Urinary bladder (tissue), 4 donors: Measurements from ENCODE around the gene MS4A6E. TPM values are rescaled to one million over a fixed set of nuclear protein-coding genes. Genes with fewer than 3 reads are reported as not detected.
"Not testable (repeated sequence)": the region's sequence is repeated elsewhere in the genome, so short reads cannot be mapped to it uniquely, and the experiment has no call there.

Experiments used
- DNase-seq: peaks from one replicate; pipeline ENCODE4 v3.0.0-alpha.2; 2015; ENCODE audit errors: extremely low spot score
- H3K27ac ChIP-seq: one replicate; pipeline ENCODE4 v1.5.1; 2013; ENCODE audit warnings: low read depth, mild to moderate bottlenecking, moderate library complexity
- H3K36me3 ChIP-seq: one replicate; pipeline ENCODE4 v1.6.1; 2013; ENCODE audit warnings: mild to moderate bottlenecking, moderate library complexity; ENCODE audit not compliant: insufficient read depth
- H3K4me1 ChIP-seq: one replicate; pipeline ENCODE4 v1.6.1; 2013; ENCODE audit warnings: mild to moderate bottlenecking, moderate library complexity; ENCODE audit not compliant: insufficient read depth
- H3K4me3 ChIP-seq: one replicate; pipeline ENCODE4 v1.5.1; 2013; ENCODE audit warnings: low read depth, low read length
- WGBS: extraction: QIAGEN DNeasy Blood & Tissue Kit; methylation state at CpG from one replicate; pipeline ENCODE4 v1.1.7; 2013; 5-methylcytosine and 5-hydroxymethylcytosine counted together
- polyA plus RNA-seq: library from polyadenylated mRNA; stranded (reverse); fragments of 200-250 nt; gene quantifications from one replicate; pipeline ENCODE4 v1.2.3, GENCODE V29; 2013
- total RNA-seq: library from RNA; depleted of rRNA; stranded (reverse); fragments of >200 nt; gene quantifications from one replicate; pipeline ENCODE4 v1.2.3, GENCODE V29; 2014
- donor health status: healthy with polysubstance abuse.
- donor health status: healthy.

MS4A6E gene
- not detected for total RNA-seq
- polyA plus RNA-seq = 0.34 TPM

GRCh38 chr11:60326955-60327354 lies at the start of gene MS4A6E:
Gene MS4A6E, plus strand, starts transcription at chr11:60327255. Its CDS starts 7,641 bp downstream, at chr11:60334896.
- H3K4me1 ChIP-seq = no peaks in the 10 kb centered on the region
- H3K27ac ChIP-seq = no peak within 1 kb of the TSS
- WGBS = 0% methylated on average over 1 of the region's 1 CpG
- no peak for DNase-seq
- no peak within 1 kb of the TSS for H3K4me3 ChIP-seq
- H3K36me3 ChIP-seq = no peaks in the 10 kb centered on the region

- WGBS = 80% methylated on average over 3 of the region's 3 CpGs
Measured at GRCh38 chr11:60280412-60280811, 46.6 kb upstream of the MS4A6E start, which contains the start of gene MS4A4A. Gene MS4A4A, plus strand, starts transcription at chr11:60280666. Its CDS starts 10 bp downstream, at chr11:60280676.

GRCh38 chr11:60281485-60281884 lies 45.6 kb upstream of the MS4A6E start:
- no peak overlapping the region for H3K4me3 ChIP-seq
- H3K4me1 ChIP-seq = no peaks in the 10 kb centered on the region
- H3K27ac ChIP-seq = no peak overlapping the region
- H3K36me3 ChIP-seq = no peaks in the 10 kb centered on the region
- DNase-seq = no peak
- 53% methylated on average over 2 of the region's 2 CpGs for WGBS

More at GRCh38 chr11:60280412-60280811, 46.6 kb upstream of the MS4A6E start, which contains the start of gene MS4A4A:
- H3K4me3 ChIP-seq = no peak within 1 kb of the TSS
- no peaks in the 10 kb centered on the region for H3K36me3 ChIP-seq
- no peak for DNase-seq
- no peaks in the 10 kb centered on the region for H3K4me1 ChIP-seq
- no peak within 1 kb of the TSS for H3K27ac ChIP-seq

- WGBS = 71% methylated on average over 2 of the region's 2 CpGs
- no peak overlapping the region for H3K4me3 ChIP-seq
- DNase-seq = no peak
Measured at GRCh38 chr11:60282286-60282685, 44.8 kb upstream of the MS4A6E start.

GRCh38 chr11:60285411-60286126 lies 41.5 kb upstream of the MS4A6E start:
- 29% methylated on average over 7 of the region's 7 CpGs for WGBS
- not testable (repeated sequence) for H3K27ac ChIP-seq

More at GRCh38 chr11:60282286-60282685, 44.8 kb upstream of the MS4A6E start:
- H3K36me3 ChIP-seq = no peaks in the 10 kb centered on the region
- H3K4me1 ChIP-seq = no peaks in the 10 kb centered on the region
- H3K27ac ChIP-seq = no peak overlapping the region

GRCh38 chr11:60288531-60288930 lies 38.5 kb upstream of the MS4A6E start:
- Histone ChIP-seq H3K27ac (no peak overlapping the region), H3K4me1 (no peaks in the 10 kb centered on the region)

More at GRCh38 chr11:60285411-60286126, 41.5 kb upstream of the MS4A6E start:
- not testable (repeated sequence) for H3K4me3 ChIP-seq, H3K36me3 ChIP-seq, DNase-seq, H3K4me1 ChIP-seq

GRCh38 chr11:60292145-60292544 lies 34.9 kb upstream of the MS4A6E start:
- DNase-seq = no peak
- H3K4me3 ChIP-seq = no peak overlapping the region
- H3K27ac ChIP-seq = no peak overlapping the region
- WGBS = 83% methylated on average over 2 of the region's 2 CpGs
- H3K4me1 ChIP-seq = no peaks in the 10 kb centered on the region
- no peaks in the 10 kb centered on the region for H3K36me3 ChIP-seq

More at GRCh38 chr11:60288531-60288930, 38.5 kb upstream of the MS4A6E start:
- H3K36me3 ChIP-seq = no peaks in the 10 kb centered on the region
- WGBS = 96% methylated on average over 1 of the region's 1 CpG
- no peak for DNase-seq
- H3K4me3 ChIP-seq = no peak overlapping the region

GRCh38 chr11:60301178-60301577 lies 25.9 kb upstream of the MS4A6E start:
- no peak for DNase-seq
- no peak overlapping the region for H3K4me3 ChIP-seq
- H3K27ac ChIP-seq = no peak overlapping the region
- H3K4me1 ChIP-seq = no peaks in the 10 kb centered on the region
- H3K36me3 ChIP-seq = no peaks in the 10 kb centered on the region
- WGBS = 76% methylated on average over 3 of the region's 3 CpGs

- WGBS = 86% methylated on average over 6 of the region's 6 CpGs
- not testable (repeated sequence) for DNase-seq, H3K4me1 ChIP-seq, H3K36me3 ChIP-seq, H3K4me3 ChIP-seq, H3K27ac ChIP-seq
Measured at GRCh38 chr11:60301884-60302283, 25.2 kb upstream of the MS4A6E start.

GRCh38 chr11:60303661-60304060 lies 23.4 kb upstream of the MS4A6E start:
- Histone ChIP-seq H3K27ac (no peak overlapping the region), H3K36me3 (no peaks in the 10 kb centered on the region), H3K4me3 (no peak overlapping the region), H3K4me1 (no peaks in the 10 kb centered on the region)
- WGBS = 82% methylated on average over 5 of the region's 5 CpGs
- DNase-seq = no peak

GRCh38 chr11:60305906-60306619 lies 21.0 kb upstream of the MS4A6E start:
- 81% methylated on average over 3 of the region's 3 CpGs for WGBS
- no peak overlapping the region for H3K27ac ChIP-seq
- H3K4me1 ChIP-seq = no peaks in the 10 kb centered on the region
- no peak for DNase-seq
- H3K36me3 ChIP-seq = no peaks in the 10 kb centered on the region
- H3K4me3 ChIP-seq = no peak overlapping the region

- Histone ChIP-seq H3K4me1 (no peaks in the 10 kb centered on the region), H3K27ac (no peak overlapping the region), H3K4me3 (no peak overlapping the region), H3K36me3 (no peaks in the 10 kb centered on the region)
- WGBS = 76% methylated on average over 3 of the region's 3 CpGs
- DNase-seq = no peak
Measured at GRCh38 chr11:60307507-60308195, 19.4 kb upstream of the MS4A6E start.

GRCh38 chr11:60310407-60310998 lies 16.6 kb upstream of the MS4A6E start:
- WGBS = 58% methylated on average over 5 of the region's 5 CpGs
- no peak overlapping the region for H3K27ac ChIP-seq
- no peak for DNase-seq
- H3K36me3 ChIP-seq = no peaks in the 10 kb centered on the region
- no peak overlapping the region for H3K4me3 ChIP-seq
- H3K4me1 ChIP-seq = no peaks in the 10 kb centered on the region
